GM21367 (cell line): ENCODE results near the gene EYA2.

ENCODE experiments used
- ATAC-seq: cut with Tn5 transposase; IDR thresholded peaks from one replicate; pipeline ENCODE4 v1.9.1; 2021; ENCODE audit not compliant: unreplicated experiment

EYA2 gene

DNA sequence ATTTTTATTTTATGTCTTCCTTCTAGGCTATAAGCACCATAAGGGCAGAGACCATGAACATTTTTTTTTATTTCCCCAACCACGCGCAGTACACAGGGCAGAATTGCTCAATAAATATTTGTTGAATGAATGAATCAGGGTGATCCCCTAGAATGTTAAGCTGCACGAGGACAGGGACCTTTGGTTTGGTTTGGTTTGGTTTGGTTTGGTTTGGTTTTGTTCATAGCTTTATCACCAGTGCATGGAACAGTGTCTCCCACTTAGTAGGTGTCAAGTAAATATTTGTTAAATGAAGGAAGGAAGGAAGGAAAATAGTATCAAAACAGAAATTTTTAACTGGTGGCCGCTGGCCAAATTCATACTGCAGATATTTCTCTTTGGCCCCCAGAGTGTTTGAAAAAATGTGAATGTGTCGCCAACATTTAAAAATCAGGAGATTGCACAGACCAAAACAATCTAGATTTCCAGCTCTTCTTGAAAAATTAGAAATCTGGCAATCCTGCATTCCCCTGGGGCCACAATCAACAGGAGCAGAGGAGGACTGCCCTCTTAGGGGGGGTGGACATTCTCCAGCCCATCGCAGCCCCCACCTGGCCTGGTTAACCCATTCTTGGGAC is 205.3 kb downstream of the EYA2 start:
- ATAC-seq = no peak

DNA sequence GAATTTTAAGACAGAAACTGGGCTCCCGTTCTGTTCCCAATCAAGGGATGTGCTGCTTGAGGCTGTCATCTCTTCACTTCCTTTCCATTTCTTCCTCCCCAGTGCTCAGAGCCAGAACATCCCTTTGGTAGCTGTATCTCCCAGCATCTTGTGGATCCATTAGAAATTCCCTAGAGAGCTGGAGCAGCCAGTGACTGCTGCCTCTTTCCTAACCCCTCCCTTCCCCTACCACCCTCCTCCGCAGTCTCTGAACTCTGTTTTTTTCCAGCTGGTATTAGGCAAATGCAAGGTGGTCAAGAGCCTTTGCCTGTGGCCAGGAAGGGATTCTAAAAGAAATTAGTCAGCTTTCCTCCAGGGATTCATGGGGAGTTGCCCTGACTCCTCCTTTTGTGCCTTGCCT is 208.0 kb downstream of the EYA2 start:
- ATAC-seq = no peak

DNA sequence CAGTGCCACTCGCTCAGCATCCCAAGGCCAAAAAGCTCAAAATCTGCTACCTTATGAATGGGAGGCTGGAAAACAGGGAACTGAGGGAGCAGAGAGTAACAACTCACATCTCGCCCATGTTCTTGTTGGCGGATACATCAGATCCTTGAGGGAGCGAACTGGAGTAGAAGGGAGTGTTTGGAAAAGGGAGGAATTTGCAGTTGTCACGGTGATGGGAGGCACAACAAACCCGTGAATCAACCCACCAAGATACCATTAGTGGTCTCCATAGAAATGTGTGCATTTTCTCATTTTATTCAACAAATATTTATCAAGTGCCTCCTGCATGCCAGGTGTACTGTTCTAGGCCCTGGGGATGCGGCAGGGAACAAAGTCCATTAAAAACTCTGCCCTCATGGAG is 212.1 kb downstream of the EYA2 start:
- no peak for ATAC-seq

DNA sequence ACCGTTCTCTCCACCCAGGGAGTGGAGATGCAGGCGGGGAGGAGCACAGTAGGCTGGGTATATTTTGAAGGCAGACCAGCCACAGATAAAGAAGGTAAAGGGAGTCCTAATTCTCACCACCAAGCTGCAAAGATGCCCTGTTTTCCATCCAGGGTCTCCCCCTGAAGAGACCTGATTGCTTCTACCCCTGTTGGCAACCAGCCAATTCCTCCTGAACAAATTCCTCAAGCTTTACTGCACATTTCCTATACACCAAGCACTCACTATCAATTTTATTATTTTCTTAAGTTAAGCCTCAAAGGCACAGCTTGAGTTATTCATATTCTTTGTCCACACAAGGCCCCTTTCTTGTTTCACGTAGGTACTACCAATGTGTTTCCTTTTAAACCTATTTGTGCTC is 214.4 kb downstream of the EYA2 start:
- no peak for ATAC-seq

DNA sequence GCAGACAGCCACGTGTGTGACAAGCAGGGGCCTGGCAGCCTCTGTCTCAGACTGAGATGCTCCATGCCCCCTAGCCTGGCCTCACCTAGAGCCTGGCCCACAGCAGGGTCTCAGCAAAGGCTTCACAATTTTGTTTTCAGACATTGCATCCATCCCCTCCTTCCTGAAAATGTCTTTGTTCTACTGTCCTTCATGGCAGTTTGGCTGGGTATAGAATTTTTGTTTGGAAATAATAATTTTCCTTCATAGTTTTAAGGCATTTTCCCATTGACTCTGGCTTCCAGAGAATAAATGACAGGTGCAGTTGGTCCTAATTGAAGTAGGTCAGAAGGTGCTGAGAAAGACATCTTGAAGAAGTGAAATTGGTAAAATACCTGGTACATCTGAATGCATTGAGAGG is 216.2 kb downstream of the EYA2 start:
- ATAC-seq = no peak

DNA sequence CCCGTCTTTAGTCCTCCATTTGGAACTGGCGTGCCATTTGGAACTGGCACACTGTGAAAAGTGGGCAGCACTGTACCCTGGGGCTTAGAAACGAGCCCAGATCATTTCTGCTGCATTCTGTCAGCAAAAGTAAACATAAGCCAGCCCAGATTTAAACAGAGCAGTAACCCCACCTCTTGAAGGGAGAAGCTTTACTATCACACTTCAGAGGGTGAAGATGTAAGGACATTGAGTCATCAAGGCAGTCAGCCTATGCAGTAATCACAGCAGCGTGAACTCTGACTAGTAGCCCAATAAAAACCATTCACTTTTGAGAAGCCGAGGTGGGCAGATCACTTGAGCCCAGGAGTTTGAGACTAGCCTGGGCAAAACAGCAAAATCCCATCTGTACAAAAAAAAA is 216.9 kb downstream of the EYA2 start:
- ATAC-seq = no peak

DNA sequence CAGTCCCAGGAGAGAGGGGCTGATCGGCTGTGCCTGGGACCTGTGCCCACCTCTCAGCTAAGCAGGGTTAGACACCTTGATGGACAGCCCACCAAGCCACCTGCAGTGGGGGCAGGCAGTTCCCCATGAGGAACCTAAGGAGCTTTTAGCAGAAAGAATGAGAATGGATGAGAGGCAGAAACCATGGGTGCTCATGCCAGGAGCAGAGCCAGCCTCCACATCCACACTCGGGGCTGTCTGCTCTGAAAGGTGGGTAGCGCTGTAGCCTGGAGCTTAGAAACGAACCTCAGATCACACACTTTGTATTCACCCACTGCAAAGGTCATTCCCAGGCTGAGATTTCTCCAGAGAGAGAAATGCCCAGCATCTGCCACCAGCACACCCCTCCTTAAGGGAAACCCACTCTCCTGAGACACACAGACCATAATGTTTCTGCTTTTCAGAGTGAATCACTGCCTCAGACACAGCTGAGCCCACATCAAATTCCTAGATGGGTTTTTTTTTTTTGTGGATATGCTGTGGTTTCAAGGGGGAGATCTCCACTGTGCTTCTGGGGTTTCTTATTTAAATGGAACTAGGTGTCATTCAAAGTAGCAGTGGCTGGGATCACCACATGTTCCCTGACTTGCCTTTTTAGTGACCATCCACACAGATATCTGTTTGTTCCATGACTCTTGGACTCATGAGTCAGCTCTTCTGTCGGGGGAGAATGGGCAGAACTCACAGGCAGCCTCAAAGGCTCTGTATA is 218.9 kb downstream of the EYA2 start:
- no peak for ATAC-seq

DNA sequence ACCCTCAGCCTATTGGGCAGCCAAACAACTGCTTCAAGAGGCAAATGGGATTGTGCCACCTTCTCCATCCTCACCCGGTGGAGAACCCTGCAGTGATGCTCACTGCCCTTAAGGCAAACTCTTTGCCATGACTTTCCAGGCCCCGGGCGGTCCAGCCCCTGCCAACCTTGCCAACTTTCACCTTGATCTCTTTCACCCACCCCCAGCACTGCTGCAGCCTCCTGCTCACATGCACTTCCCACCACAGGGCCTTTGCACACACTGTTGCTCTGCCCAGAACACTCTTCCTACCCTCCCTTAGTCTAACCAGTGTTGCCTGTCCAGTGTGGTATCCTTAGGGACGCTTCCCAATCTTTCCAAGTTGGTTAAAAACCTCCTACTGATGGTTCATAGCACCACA is 221.1 kb downstream of the EYA2 start:
- no peak for ATAC-seq

DNA sequence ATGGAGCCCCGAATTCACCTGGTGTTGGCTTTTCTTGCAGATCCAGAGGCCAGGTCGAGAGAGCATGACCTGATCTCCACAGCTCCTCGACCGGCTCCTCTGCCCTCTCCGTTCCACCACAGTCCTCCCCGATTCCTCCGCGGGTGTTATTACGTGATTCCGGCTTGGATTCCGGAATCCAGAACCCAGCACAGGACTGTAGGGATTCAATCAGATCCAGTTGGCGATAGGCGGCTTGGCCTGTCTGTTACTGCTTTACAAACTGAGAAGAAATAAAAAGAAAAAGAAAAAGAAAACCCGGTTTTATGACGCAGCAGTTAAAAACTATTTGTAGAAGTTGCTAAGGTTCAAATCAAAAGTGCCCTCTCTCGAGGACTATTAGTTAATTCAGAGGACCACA is 222.7 kb downstream of the EYA2 start:
- ATAC-seq = no peak

DNA sequence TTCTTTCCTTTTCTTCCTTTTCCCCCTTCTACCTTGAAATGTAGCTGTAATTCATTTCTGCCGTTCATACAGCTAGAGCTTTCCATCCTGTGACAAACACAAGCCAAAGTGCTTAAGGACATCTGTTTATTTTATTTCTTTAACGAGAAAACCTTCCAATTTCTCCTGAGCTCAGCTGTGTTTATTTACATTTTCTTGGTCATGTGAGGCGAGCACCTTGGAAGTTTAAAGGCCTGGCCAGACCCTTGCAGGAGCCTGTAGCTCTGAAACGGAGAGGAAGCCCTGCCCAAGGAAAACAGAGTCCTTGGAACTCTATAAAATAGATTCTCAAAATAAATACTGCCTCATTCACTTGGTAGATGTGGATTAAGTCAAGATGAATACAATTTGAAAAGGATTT is 223.1 kb downstream of the EYA2 start:
- ATAC-seq = no peak

DNA sequence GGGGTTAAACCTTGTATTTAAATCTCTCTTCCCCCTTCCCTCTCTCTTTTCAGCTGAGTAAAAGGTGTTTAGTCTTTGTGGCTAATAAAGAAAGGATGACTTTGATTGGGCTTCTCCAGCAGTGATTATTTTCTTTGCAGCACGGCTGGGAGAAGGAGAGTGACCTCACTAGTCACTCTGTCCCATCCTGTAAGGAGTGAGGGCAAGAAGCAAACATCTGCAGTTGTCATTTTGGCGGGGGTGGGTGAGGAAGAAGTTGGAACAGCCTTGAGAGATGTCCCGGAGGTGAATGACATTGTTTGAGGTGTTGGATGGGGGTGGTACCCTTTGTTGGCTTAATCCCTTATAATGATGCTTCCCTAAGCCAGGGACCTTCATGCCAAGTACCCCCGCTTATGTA is 223.6 kb downstream of the EYA2 start:
- ATAC-seq = no peak

DNA sequence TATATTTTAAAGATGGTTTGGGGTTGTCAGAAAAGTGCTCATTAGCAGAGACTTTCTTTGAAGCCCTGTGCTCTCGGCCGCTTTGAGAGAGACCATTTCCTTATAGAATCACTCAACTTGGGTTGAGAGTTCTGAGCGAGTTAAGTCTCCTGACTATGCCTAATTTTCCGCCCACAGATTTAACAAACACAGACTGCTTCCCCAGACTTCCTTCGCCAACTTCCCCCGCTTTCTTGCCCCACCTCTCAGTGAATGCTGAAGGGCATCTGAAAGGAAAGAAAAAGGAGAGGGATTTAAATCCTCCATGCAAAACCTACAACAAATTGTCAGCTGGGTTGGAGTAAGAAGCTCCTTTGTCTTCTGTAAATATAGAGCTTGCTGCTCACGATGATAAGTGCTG is 224.0 kb downstream of the EYA2 start:
- ATAC-seq = no peak

DNA sequence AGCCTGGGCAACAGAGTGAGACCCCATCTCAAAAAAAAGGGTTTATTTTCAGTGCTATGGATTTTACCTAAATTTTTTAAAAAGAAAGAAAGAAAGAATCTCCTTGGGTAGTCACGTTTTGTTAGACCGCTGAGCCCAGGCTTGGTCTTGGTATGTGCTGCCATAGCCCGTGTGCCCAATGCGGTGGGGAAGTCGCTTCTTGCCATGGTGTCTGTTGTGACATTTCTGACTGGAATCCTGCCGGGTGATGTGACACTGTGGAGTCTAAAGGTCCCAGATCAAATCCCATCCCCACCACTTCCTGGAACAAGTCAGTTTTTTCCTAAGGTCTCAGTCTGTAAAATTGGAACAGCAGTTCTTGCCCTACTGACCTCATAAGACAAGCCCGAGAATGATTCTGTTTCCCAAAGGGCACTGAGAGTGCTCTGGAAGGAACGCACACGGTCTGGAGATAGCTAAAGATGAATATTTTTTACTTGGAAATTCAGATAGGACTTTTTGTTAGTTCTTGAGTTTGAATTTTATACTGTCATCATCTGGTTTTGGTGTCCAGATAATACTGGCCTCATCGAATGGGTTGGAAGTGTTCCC is 225.8 kb downstream of the EYA2 start:
- no peak for ATAC-seq

DNA sequence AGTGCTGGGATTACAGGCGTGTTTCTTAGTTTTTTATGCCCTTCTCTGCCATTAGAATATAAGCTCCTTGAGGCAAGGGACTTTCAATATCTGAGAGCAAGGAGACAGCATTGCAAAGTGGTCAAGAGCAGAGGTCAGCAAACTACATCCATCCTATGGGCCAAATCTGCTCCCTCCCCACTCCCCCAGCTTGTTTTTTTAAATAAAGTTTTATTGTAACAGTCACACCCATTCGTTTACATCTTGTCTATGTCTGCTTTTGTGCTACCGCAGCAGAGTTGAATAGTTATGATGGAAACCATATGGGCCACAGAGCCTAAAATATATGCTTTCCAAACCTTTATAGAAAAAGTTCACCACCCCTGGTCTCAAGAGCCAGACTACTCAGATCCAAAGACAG is 227.9 kb downstream of the EYA2 start:
- ATAC-seq = no peak

DNA sequence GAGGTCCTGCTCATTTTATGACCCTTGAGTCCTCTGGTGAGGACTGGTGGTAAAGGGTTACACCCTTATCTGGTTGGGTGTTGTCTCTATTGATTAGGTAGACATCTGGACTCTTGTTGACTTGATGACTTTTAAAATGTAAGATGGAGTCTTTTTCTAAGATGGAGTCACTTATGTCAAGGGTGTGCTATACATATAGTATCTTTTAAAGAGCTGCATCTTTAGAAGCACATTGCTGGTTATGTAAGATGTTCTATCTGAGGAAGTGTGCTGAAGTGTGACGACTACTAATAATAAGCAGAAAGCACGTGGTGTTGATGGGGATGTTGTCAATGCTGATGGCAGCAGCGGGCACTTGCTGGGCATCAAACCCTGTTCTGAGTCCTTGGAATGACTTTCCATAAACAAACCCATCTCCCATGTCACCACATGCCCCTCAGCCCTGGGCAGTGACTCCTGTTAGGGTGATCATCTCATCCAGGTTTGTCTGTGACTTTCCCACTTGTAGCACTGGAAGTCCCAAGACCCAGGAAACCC is 229.6 kb downstream of the EYA2 start:
- no peak for ATAC-seq

DNA sequence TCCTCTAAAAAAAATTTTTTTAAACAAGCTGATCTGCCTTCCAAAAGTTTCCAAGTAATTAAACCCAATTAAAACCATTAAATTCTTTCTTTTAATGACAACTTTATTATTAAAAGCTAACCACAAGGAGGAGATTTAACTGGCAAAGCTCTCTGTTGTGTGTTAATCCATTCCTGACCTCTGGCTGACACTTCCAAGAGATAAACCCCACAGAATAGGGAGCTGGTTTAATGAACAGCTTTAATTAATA is 230.8 kb downstream of the EYA2 start:
- no peak for ATAC-seq

DNA sequence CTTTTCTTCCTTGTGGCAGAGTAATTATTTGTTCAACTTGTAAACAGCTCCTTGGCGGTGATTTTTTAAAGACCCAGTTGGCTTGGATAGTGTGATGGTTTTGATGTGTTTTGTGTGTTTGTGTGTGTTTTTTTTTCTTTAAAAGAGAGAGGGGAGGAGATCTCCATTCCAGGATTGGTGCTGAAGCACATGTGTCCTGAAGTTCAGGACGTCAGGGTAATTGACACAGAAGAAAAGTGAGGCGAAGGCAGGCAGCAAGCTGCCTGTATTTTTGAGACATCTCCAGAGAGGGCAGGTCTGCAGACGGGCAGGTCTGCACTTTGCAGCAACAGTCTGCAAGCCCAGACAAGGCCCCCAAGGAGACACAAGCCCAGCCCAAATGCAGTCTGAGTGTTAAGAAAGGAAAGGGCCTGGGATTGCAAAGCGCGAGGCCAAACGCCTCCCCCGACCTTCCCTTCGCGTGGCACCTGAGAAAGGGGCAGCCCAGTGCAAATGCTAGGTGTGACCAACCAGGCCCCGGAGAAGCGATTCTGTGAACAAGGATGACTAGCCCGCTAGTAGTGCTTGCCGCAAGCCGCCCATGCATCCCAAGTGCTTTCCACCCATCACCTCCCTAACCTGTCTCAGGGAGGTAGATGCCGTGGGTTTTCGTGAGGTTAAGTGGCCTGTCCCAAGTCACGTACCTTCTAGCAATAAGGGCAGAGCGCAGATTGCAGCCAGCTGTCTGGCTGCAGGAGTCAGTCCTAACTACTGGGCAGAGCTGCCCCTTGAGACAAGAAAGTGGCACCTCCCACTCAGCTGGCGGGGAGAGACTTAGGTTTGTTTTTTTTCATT is 231.3 kb downstream of the EYA2 start:
- no peak for ATAC-seq

DNA sequence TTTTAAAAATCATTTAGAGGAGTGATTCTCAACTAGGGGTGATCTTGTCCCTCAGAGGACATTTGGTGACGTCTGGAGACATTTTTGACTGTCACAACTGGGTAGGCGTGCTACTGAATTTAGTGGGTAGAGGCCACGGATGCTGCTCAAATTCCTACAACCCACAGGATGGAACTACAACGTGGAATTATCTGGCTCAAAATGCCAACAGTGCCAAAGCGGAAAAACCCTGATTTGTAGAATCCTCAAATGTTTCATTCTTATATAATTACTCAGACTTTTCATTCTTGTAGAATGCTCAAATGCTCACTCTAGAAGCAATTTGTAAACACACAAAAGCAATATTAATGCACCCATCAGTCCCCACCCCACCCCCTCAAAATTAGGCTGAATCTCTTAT is 232.1 kb downstream of the EYA2 start:
- no peak for ATAC-seq

DNA sequence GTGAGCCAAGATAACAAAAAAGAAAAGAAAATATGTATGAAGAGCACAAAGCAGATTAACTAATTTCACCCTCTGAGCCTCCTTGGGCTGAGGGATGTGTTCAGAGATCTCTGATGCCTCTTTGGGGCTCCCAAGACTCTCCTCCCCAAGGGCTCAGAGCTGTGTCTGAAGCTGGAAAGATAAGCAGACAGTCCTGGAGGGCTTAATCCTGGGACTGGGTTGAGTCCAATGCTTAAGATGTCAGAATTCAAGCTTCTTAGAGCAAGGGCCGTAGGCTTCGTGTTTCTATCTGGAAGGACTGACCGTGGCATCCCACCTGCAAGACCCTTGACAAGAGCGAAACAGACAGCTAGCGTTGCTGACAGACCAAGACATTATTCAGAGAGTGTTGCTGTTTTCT is 232.9 kb downstream of the EYA2 start:
- ATAC-seq = no peak

DNA sequence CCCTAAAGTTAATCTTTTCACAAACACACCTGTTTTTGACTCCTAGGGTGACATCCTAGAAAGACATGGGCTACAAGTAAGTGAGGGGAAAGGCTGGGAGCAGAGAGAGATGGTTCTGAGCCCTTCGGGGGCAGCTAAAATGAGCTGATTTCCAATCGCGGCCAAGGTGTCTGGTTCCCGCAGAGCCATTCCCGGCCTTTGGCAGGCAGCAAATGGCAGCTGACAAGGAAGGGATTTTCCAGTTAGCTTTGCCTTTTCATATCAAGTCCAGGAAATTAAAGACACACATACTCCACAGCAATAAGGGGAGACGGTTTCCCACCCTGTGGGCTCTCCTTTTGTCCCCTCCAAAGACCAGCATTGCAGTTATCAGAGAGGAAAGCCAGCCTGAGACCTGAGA is 233.4 kb downstream of the EYA2 start:
- ATAC-seq = no peak

DNA sequence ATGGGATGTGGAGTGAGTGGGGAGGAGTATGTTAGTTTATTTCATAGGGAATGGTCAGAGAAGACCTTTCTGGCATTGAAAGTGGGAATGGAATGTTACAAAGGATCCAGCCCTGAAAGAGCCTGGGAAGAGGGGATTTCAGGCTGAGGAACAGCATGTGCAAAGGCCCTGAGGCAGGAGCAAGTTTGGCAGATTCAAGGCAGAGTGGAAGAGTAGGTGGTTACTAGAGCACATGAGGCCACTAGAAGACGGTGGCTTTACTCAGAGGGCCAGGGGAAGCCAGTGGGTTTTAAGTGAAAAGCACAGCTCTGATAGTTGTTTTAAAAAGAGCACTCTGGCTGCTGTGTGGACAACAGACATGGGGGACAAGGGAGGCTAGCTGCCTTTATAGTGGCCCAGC is 234.7 kb downstream of the EYA2 start:
- ATAC-seq = no peak
